ENCODE data around the gene LRIG2.

- TF ChIP-seq RAD21 (IDR thresholded peaks at IDR 0.05; ENCODE audit: low read length) (no peak), RCOR1 (IDR thresholded peaks at IDR 0.05; ENCODE audit: insufficient replicate concordance, low read length) (no peak)
Observed at GRCh38 chr1:113142791-113143190, 69.8 kb downstream of the LRIG2 start.

All from IMR-90 (cell line).